Measurements from ENCODE around the gene HCAR3. TPM values are rescaled to one million over a fixed set of nuclear protein-coding genes. Genes with fewer than 3 reads are reported as not detected.
A peak's percentile ranks its signal among the peaks of the same experiment; 100 is the strongest.

HCAR3 gene
- polyA plus RNA-seq, 1 of the 3 experiments (the other 2 are of a cell fraction), result not detected

- Histone ChIP-seq H3K4me3 (ENCODE audit: low read depth in 2 of 2, low read length in 1 of 2) (no peak overlapping the region), H3F3A (replicated peaks; ENCODE audit: insufficient read depth) (no peaks in the 10 kb centered on the region), H3K36me3 (replicated peaks in 1 of 2; ENCODE audit: control insufficient read depth in 1 of 2, insufficient read depth in 2 of 2, low read length in 1 of 2) (peaks cover 10 to 11% of the 10 kb centered on the region in 2 experiments), H2AFZ (ENCODE audit: low read depth) (no peak overlapping the region), H3K4me2 (no peak overlapping the region), H4K20me1 (ENCODE audit: insufficient read depth) (no peaks in the 10 kb centered on the region), H3K9me3 (no peaks in the 10 kb centered on the region), H3K79me2 (ENCODE audit: insufficient read depth) (peaks cover 21% of the 10 kb centered on the region), H3K4me1 (ENCODE audit: control insufficient read depth in 1 of 2, insufficient read depth in 2 of 2, low read depth in 1 of 2, low read length in 1 of 2) (peaks cover 12 to 13% of the 10 kb centered on the region in 2 experiments; a peak in 3 of 4 replicates), H3K9ac (no peak overlapping the region), H3K27me3 (ENCODE audit: insufficient read depth) (no peaks in the 10 kb centered on the region), H3K9me2 (no peaks in the 10 kb centered on the region), H3K27ac (ENCODE audit: low read depth in 2 of 2, low read length in 1 of 2) (no peak overlapping the region)
- ChIA-PET CTCF (no interaction called here), POLR2A (no interaction called here)
- TF ChIP-seq GATA2 (CRISPR knock-in tag; IDR thresholded peaks at IDR 0.05), result no peak
- peak; percentile 51; the same call in 1 of the 2 replicates for TF ChIP-seq USF1 (IDR thresholded peaks at IDR 0.05; ENCODE audit: borderline replicate concordance, low read depth)
- WGBS (ENCODE audit: low lambda C conversion rate), result 89% methylated on average over 6 of the region's 6 CpGs
- peak; percentile 38 for DNase-seq
These were observed 33.1 kb upstream of the HCAR3 start for GRCh38 chr12:122749569-122750332.

DNA sequence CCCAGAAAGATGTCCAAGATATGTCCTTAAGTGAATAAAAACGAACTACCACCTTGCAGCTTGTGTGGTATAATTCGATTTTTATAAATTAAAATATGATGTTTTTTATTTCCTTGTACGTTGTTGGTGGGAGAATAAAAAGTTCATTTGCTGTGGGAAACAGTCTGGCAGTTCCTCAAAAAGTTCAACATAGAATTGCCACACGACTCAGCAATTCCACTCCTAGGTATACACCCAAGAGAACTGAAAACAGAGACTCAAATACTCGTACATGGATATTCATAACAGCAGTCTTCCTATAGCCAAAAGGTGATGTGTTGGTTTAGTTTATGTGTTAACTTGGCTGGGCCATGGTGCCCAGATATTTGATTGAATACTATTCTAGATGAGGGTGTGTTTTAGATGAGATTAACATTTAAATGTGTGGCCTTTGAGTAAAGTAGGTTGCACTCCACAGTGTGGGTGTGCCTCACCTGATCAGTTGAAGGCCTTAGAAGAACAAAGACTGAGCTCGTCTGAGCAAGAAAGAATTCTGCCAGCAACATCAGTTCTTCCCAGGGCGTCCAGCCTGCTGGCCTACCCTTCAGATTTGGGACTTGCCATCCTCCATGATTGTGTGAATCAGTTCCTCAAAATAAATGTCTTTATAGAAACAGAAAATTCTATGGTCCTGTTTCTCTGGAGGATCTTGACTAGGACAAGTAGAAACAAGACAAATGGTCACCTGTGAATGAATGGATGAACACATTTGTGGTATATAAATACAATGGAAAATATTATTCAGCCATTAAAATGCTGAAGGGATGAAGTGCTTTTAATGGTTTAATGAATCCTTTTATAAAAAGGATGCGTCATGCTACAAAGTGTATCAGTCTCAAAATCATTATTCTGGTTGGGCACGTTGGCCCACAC lies 30.9 kb upstream of the HCAR3 start:
- H3K9me3 ChIP-seq, result no peaks in the 10 kb centered on the region
- H3K79me2 ChIP-seq (ENCODE audit: insufficient read depth), result no peaks in the 10 kb centered on the region
- ChIA-PET POLR2A (no interaction called here), CTCF (no interaction called here)
- no peak overlapping the region for H3K4me3 ChIP-seq (ENCODE audit: low read depth in 2 of 2, low read length in 1 of 2)
- no peaks in the 10 kb centered on the region for H3K36me3 ChIP-seq (replicated peaks in 1 of 2; ENCODE audit: control insufficient read depth in 1 of 2, insufficient read depth in 2 of 2, low read length in 1 of 2)
- WGBS (ENCODE audit: low lambda C conversion rate), result 77% methylated on average over 9 of the region's 9 CpGs
- TF ChIP-seq, protein P1, sequence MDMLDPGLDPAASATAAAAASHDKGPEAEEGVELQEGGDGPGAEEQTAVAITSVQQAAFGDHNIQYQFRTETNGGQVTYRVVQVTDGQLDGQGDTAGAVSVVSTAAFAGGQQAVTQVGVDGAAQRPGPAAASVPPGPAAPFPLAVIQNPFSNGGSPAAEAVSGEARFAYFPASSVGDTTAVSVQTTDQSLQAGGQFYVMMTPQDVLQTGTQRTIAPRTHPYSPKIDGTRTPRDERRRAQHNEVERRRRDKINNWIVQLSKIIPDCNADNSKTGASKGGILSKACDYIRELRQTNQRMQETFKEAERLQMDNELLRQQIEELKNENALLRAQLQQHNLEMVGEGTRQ (IDR thresholded peaks at IDR 0.05; ENCODE audit: borderline replicate concordance, low read depth, low read length), result no peak
- no peak for TF ChIP-seq FOXM1 (IDR thresholded peaks at IDR 0.05; ENCODE audit: low read depth)
- no peak for TF ChIP-seq SMC3 (IDR thresholded peaks at IDR 0.05; ENCODE audit: low read depth, low read length)
- TF ChIP-seq ELF1 (IDR thresholded peaks at IDR 0.05), result no peak
- TF ChIP-seq GATA2 (CRISPR knock-in tag; IDR thresholded peaks at IDR 0.05), result no peak
- TF ChIP-seq, protein P2, sequence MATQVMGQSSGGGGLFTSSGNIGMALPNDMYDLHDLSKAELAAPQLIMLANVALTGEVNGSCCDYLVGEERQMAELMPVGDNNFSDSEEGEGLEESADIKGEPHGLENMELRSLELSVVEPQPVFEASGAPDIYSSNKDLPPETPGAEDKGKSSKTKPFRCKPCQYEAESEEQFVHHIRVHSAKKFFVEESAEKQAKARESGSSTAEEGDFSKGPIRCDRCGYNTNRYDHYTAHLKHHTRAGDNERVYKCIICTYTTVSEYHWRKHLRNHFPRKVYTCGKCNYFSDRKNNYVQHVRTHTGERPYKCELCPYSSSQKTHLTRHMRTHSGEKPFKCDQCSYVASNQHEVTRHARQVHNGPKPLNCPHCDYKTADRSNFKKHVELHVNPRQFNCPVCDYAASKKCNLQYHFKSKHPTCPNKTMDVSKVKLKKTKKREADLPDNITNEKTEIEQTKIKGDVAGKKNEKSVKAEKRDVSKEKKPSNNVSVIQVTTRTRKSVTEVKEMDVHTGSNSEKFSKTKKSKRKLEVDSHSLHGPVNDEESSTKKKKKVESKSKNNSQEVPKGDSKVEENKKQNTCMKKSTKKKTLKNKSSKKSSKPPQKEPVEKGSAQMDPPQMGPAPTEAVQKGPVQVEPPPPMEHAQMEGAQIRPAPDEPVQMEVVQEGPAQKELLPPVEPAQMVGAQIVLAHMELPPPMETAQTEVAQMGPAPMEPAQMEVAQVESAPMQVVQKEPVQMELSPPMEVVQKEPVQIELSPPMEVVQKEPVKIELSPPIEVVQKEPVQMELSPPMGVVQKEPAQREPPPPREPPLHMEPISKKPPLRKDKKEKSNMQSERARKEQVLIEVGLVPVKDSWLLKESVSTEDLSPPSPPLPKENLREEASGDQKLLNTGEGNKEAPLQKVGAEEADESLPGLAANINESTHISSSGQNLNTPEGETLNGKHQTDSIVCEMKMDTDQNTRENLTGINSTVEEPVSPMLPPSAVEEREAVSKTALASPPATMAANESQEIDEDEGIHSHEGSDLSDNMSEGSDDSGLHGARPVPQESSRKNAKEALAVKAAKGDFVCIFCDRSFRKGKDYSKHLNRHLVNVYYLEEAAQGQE (IDR thresholded peaks at IDR 0.05; ENCODE audit: low read depth, low read length), result no peak
- H2AFZ ChIP-seq (ENCODE audit: low read depth), result no peak overlapping the region
- H3K27ac ChIP-seq (ENCODE audit: low read depth in 2 of 2, low read length in 1 of 2), result no peak overlapping the region
- H3K9ac ChIP-seq, result no peak overlapping the region
- no peak overlapping the region for H3K4me2 ChIP-seq
- H3F3A ChIP-seq (replicated peaks; ENCODE audit: insufficient read depth), result no peaks in the 10 kb centered on the region
- H3K9me2 ChIP-seq, result no peaks in the 10 kb centered on the region
- no peaks in the 10 kb centered on the region for H4K20me1 ChIP-seq (ENCODE audit: insufficient read depth)
- no peak for DNase-seq
- H3K4me1 ChIP-seq (ENCODE audit: control insufficient read depth in 1 of 2, insufficient read depth in 2 of 2, low read depth in 1 of 2, low read length in 1 of 2), result peaks cover 0 to 3% of the 10 kb centered on the region in 2 experiments; a peak in 1 of 4 replicates
- no peaks in the 10 kb centered on the region for H3K27me3 ChIP-seq (ENCODE audit: insufficient read depth)
